CD4-positive, CD25-positive, alpha-beta regulatory T cell (primary cell): Measurements from ENCODE around the gene RCOR2. TPM values are rescaled to one million over a fixed set of nuclear protein-coding genes. Genes with fewer than 3 reads are reported as not detected.

Experiments used
- ATAC-seq, 2 donors: fragments of 150-1000 bp; cut with Tn5 transposase; one replicate each; pipeline ENCODE4 v1.10.0; 2021; ENCODE audit warnings: low read depth in 2 of 2, moderate number of reproducible peaks in 2 of 2, moderate library complexity in 1 of 2
- DNase-seq, 3 donors: peaks; one replicate each; pipeline versions ENCODE4 v3.0.0 to v3.0.0-alpha.2; 2012 to 2022; ENCODE audit warnings: mixed read lengths in 1 of 3
- H3K27ac ChIP-seq: one replicate; pipeline ENCODE4 v1.7.0; 2013; ENCODE audit warnings: mild to moderate bottlenecking, low read length; ENCODE audit not compliant: insufficient read depth, poor library complexity, severe bottlenecking
- H3K27me3 ChIP-seq: one replicate; pipeline ENCODE4 v1.7.0; 2013; ENCODE audit warnings: low read length; ENCODE audit not compliant: control insufficient read depth, insufficient read depth
- H3K36me3 ChIP-seq: one replicate; pipeline ENCODE4 v1.7.0; 2013; ENCODE audit warnings: mild to moderate bottlenecking, low read length, moderate library complexity; ENCODE audit not compliant: control insufficient read depth, insufficient read depth
- H3K4me1 ChIP-seq: 2 replicates; pipeline ENCODE4 v1.7.0; 2013; ENCODE audit warnings: mild to moderate bottlenecking, low read length; ENCODE audit not compliant: insufficient read depth, control insufficient read depth, poor library complexity, severe bottlenecking
- H3K4me3 ChIP-seq: one replicate; pipeline ENCODE4 v1.7.0; 2013; ENCODE audit warnings: low read depth, mild to moderate bottlenecking, low read length, moderate library complexity
- H3K9me3 ChIP-seq, 2 experiments: 1 replicate in 1 of 2; 2 replicates in 1 of 2; pipeline ENCODE4 v1.7.0; 2013; ENCODE audit warnings: low read length in 2 of 2, mild to moderate bottlenecking in 1 of 2, moderate library complexity in 1 of 2; ENCODE audit not compliant: control insufficient read depth in 2 of 2
- H3K27ac Mint-ChIP-seq, 3 donors: one replicate each; pipeline ENCODE4 v1.8.0; 2020 to 2022; ENCODE audit warnings: mild to moderate bottlenecking in 3 of 3, mixed read lengths in 3 of 3, moderate library complexity in 2 of 3
- H3K27me3 Mint-ChIP-seq: one replicate; pipeline ENCODE4 v1.8.0; 2022; ENCODE audit warnings: mild to moderate bottlenecking, mixed read lengths
- H3K36me3 Mint-ChIP-seq: one replicate; pipeline ENCODE4 v1.8.0; 2020; ENCODE audit warnings: mixed read lengths
- H3K4me1 Mint-ChIP-seq, 4 donors: one replicate each; pipeline ENCODE4 v1.8.0; 2020 to 2022; ENCODE audit warnings: mixed read lengths in 4 of 4, mild to moderate bottlenecking in 1 of 4
- H3K4me3 Mint-ChIP-seq, 4 donors: one replicate each; pipeline ENCODE4 v1.8.0; 2020 to 2022; ENCODE audit warnings: mild to moderate bottlenecking in 4 of 4, mixed read lengths in 4 of 4, moderate library complexity in 3 of 4
- H3K9me3 Mint-ChIP-seq, 7 donors: one replicate each; pipeline ENCODE4 v1.8.0; 2020 to 2022; ENCODE audit warnings: mixed read lengths in 7 of 7, mild to moderate bottlenecking in 3 of 7, moderate library complexity in 2 of 7
- polyA plus RNA-seq, 4 donors: library from polyadenylated mRNA; unstranded; fragments of 300-500 nt; fragmentation: Illumina TruSeq; gene quantifications; one replicate each; pipeline ENCODE4 v1.2.3, GENCODE V29; 2021
- total RNA-seq: library from RNA; stranded (reverse); gene quantifications from one replicate; pipeline ENCODE4 v1.2.3, GENCODE V29; 2022

RCOR2 gene
- total and polyA plus RNA-seq, 5 donors from 2014 or later: not detected

DNA sequence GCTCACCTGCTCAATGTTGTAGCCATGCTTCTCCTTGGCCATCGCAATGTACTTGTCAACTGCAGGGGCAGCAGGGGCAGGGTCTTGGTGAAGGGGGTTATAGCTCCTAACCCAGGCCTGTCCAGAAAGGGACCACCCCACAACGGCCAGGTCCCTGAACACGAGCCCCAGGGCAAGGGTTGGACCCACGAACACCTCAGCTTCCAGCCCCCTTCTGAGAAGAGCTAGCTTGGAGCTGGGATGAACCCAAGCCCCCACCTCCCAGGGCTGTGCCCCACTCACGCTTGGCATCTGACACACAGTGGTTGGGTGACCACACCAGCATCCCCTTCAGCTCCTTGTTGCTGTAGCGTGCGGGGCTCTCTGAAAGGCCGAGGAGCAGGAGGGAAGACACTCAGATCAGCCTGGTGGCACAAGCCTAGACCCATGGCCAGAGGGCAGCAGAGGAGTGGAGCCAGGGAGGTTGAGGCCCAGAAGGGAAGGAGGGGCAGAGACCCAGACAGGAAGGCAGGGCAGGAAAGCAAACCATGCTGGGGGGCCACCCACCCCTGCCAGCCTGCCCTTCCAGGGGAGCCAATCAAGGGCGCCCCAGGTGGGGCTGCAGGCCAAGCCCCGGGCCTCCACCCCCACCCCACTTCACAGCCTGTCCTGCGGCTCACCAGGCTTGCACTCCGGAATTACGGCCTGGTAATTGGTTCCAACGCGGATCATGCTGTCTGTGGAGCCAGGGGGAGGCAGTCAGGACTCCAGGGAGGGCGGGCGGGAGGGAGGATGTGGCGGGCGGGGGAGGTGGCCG is 1.9 kb downstream of the RCOR2 start:
- Histone ChIP-seq H3K4me3 (no peak overlapping the region), H3K9me3 (no peaks in the 10 kb centered on the region), H3K36me3 (no peaks in the 10 kb centered on the region), H3K27ac (no peak overlapping the region), H3K4me1 (peaks cover 33% of the 10 kb centered on the region), H3K27me3 (no peaks in the 10 kb centered on the region)
- H3K9me3 Mint-ChIP-seq: peaks cover 0 to 2% (median 0%) of the 10 kb centered on the region in 7 donors
- DNase-seq: no peak
- H3K4me3 Mint-ChIP-seq: peak overlapping the region in 1 of 4 donors; percentile 69
- H3K27me3 Mint-ChIP-seq: peaks cover 20% of the 10 kb centered on the region
- H3K4me1 Mint-ChIP-seq: peaks cover 0 to 22% (median 10%) of the 10 kb centered on the region in 4 donors
- ATAC-seq: no peak
- no peak overlapping the region for H3K27ac Mint-ChIP-seq
- no peaks in the 10 kb centered on the region for H3K36me3 Mint-ChIP-seq

DNA sequence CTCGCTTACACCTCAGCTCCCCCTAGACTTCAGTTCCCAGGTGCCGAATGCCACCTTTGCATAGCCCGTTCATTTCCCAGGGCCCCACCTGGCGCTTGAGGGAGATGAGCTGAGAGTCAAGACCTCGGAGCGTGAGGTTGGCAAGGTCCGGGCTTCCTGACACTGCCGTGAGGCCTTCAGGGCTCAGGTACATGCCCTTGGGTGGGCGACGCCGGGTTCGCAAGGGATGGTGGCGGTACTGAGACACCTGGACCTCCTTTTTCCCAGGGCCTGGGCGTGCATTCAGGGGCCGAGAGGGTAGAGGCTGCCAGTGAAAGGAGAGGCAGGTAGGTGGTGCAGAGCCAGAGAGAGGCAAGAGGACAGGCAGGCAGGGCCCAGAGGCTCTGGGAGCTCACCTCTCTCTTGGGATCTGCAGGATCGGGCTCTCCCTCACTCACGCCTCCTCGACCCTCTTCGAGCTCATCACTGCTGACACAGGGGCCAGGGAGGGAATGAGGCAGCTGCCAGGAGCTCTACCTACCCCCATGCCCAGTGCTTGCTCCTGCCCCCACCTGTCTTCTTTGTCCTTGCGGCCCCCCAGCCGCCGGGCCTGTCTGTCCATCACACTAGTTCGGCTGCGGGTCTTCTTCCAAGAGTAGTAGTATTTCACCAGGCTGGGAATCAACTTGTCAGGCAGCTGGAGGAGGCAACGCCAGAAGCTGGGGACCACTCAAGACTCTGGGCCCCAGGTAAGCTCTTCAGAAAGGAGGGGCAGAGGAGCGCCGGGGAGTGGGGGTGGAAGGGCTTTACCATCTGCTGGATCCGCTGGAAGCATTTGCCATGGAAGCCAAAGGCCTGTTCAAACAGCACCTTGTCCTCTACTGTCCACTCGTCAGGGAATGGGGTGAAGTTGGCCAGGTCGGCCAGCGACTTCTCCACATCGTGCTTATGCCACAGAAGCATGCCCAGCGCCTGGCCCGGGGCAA is 2.8 kb downstream of the RCOR2 start:
- H3K27me3 ChIP-seq: no peaks in the 10 kb centered on the region
- DNase-seq (no peak), ATAC-seq (no peak)
- no peaks in the 10 kb centered on the region for H3K9me3 ChIP-seq
- Mint-ChIP-seq H3K4me1 (peaks cover 0 to 18% (median 10%) of the 10 kb centered on the region in 4 donors), H3K9me3 (peaks cover 0 to 2% (median 0%) of the 10 kb centered on the region in 7 donors), H3K27ac (no peak overlapping the region), H3K27me3 (peaks cover 20% of the 10 kb centered on the region), H3K4me3 (peak overlapping the region in 2 of 4 donors; percentile 22 to 57), H3K36me3 (no peaks in the 10 kb centered on the region)
- H3K36me3 ChIP-seq: no peaks in the 10 kb centered on the region
- no peak overlapping the region for H3K27ac ChIP-seq
- H3K4me3 ChIP-seq: no peak overlapping the region
- peaks cover 30% of the 10 kb centered on the region for H3K4me1 ChIP-seq

DNA sequence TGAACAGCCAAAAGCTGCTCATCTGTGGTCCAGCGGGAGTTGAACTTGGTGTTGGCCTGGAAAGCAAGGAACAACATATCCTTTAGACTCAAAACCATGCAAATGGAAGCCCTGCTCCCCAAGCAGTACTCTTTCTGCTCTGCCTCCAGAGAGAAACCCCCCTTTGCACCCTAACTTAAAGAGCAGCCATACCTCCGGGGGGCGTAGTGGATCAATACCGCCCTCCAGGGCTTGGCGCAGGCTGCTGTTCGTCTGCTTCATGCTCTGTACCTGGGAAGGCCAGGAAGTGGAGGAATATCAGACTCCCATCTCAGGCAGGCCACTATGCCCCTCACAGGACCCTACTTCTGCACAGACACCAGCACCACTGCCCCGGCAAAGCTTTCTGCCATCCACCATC is 4.3 kb downstream of the RCOR2 start:
- no peak overlapping the region for H3K4me3 ChIP-seq
- peaks cover 0 to 10% (median 4%) of the 10 kb centered on the region in 4 donors for H3K4me1 Mint-ChIP-seq
- peak overlapping the region in 1 of 4 donors; percentile 60 for H3K4me3 Mint-ChIP-seq
- ATAC-seq (no peak), DNase-seq (no peak)
- H3K36me3 Mint-ChIP-seq: no peaks in the 10 kb centered on the region
- peaks cover 18% of the 10 kb centered on the region for H3K4me1 ChIP-seq
- H3K27me3 ChIP-seq: no peaks in the 10 kb centered on the region
- peaks cover 0 to 2% (median 0%) of the 10 kb centered on the region in 7 donors for H3K9me3 Mint-ChIP-seq
- peaks cover 13% of the 10 kb centered on the region for H3K36me3 ChIP-seq
- no peak overlapping the region for H3K27ac ChIP-seq
- H3K9me3 ChIP-seq: no peaks in the 10 kb centered on the region
- peak overlapping the region in 2 of 3 donors; percentile 26 to 31 for H3K27ac Mint-ChIP-seq
- H3K27me3 Mint-ChIP-seq: peaks cover 14% of the 10 kb centered on the region

DNA sequence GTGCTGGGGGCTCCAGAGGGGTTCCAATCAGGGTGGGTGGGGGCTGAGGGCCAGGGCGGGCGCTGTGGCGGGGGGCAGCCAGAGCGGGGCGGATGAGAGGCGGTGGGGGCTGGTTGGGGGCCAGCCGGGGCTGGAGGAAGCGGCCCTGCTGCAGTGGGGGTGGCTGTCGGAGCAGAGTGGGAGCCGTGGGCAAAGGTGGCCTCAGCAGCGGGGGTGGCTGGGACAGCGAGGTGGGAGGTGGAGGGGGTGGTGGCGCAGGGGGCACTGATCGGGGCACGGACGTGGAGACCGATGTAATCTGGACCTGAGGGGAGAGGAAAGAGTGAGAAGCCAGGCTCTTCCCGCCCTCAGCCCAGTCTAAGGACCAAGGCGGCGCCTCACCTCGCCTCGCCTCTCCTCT is 5.1 kb downstream of the RCOR2 start:
- H3K4me1 Mint-ChIP-seq: peaks cover 0 to 7% (median 3%) of the 10 kb centered on the region in 4 donors
- H3K27ac Mint-ChIP-seq: no peak overlapping the region
- H3K36me3 ChIP-seq: peaks cover 21% of the 10 kb centered on the region
- ATAC-seq (no peak), DNase-seq (no peak)
- no peak overlapping the region for H3K4me3 Mint-ChIP-seq
- peaks cover 12% of the 10 kb centered on the region for H3K4me1 ChIP-seq
- H3K9me3 ChIP-seq: no peaks in the 10 kb centered on the region
- peaks cover 14% of the 10 kb centered on the region for H3K27me3 Mint-ChIP-seq
- no peak overlapping the region for H3K27ac ChIP-seq
- H3K4me3 ChIP-seq: no peak overlapping the region
- no peaks in the 10 kb centered on the region for H3K36me3 Mint-ChIP-seq
- no peaks in the 10 kb centered on the region for H3K27me3 ChIP-seq
- peaks cover 0 to 2% (median 0%) of the 10 kb centered on the region in 7 donors for H3K9me3 Mint-ChIP-seq

DNA sequence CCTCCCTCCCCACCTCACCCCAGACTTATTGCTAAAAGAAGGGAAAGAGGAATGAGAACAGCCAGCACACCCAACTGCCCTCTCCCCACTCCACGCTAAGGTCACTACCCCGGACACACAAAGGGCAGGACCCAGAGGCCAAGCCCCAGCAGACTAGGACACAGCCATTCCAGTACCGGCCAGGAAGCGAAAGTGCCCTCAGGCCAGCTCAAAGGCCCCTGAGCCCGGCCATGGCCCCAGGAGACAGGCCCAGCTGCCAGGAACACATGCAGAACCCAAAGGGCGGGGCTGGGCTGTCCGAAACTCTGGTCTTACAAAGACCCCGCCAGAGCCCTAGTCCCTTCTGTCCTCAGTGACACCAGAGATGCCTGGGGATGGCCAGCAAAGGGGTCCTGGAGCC is 5.5 kb downstream of the RCOR2 start:
- DNase-seq (no peak), ATAC-seq (no peak)
- H3K4me1 Mint-ChIP-seq: peaks cover 0 to 7% (median 3%) of the 10 kb centered on the region in 4 donors
- H3K4me1 ChIP-seq: peaks cover 9% of the 10 kb centered on the region
- H3K27ac ChIP-seq: no peak overlapping the region
- peaks cover 0 to 2% (median 0%) of the 10 kb centered on the region in 7 donors for H3K9me3 Mint-ChIP-seq
- peaks cover 2% of the 10 kb centered on the region for H3K36me3 Mint-ChIP-seq
- no peak overlapping the region for H3K4me3 Mint-ChIP-seq
- H3K27me3 ChIP-seq: no peaks in the 10 kb centered on the region
- peaks cover 14% of the 10 kb centered on the region for H3K27me3 Mint-ChIP-seq
- no peaks in the 10 kb centered on the region for H3K9me3 ChIP-seq
- H3K4me3 ChIP-seq: no peak overlapping the region
- no peak overlapping the region for H3K27ac Mint-ChIP-seq
- H3K36me3 ChIP-seq: peaks cover 21% of the 10 kb centered on the region

DNA sequence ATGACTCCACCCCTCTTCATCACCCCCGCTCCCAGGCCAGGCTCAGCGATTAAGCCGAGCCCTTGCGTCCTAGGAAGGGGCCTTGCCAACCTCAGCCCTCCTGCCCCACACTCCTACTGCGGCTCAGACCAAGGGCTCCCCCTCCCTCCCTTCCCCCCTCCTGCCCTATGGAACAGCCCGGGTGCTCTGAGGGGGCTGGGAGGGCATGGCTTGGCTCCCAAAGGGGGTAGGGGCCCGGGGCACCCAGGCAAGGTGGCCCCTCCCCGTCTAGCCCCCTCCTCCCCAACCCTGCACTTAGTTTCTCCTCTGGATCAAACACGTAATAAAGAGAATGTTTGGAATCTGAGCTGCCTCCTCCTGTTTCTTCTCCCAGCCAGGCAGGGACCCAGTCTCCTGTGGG is 6.3 kb downstream of the RCOR2 start:
- H3K27me3 ChIP-seq: no peaks in the 10 kb centered on the region
- H3K36me3 Mint-ChIP-seq: peaks cover 3% of the 10 kb centered on the region
- no peak overlapping the region for H3K27ac Mint-ChIP-seq
- no peak overlapping the region for H3K27ac ChIP-seq
- H3K27me3 Mint-ChIP-seq: peaks cover 14% of the 10 kb centered on the region
- no peak overlapping the region for H3K4me3 Mint-ChIP-seq
- no peaks in the 10 kb centered on the region for H3K9me3 ChIP-seq
- DNase-seq (no peak), ATAC-seq (no peak)
- H3K4me1 Mint-ChIP-seq: peaks cover 0 to 7% (median 4%) of the 10 kb centered on the region in 4 donors
- no peak overlapping the region for H3K4me3 ChIP-seq
- peaks cover 27% of the 10 kb centered on the region for H3K36me3 ChIP-seq
- peaks cover 1% of the 10 kb centered on the region for H3K4me1 ChIP-seq
- H3K9me3 Mint-ChIP-seq: peaks cover 0 to 2% (median 0%) of the 10 kb centered on the region in 7 donors

DNA sequence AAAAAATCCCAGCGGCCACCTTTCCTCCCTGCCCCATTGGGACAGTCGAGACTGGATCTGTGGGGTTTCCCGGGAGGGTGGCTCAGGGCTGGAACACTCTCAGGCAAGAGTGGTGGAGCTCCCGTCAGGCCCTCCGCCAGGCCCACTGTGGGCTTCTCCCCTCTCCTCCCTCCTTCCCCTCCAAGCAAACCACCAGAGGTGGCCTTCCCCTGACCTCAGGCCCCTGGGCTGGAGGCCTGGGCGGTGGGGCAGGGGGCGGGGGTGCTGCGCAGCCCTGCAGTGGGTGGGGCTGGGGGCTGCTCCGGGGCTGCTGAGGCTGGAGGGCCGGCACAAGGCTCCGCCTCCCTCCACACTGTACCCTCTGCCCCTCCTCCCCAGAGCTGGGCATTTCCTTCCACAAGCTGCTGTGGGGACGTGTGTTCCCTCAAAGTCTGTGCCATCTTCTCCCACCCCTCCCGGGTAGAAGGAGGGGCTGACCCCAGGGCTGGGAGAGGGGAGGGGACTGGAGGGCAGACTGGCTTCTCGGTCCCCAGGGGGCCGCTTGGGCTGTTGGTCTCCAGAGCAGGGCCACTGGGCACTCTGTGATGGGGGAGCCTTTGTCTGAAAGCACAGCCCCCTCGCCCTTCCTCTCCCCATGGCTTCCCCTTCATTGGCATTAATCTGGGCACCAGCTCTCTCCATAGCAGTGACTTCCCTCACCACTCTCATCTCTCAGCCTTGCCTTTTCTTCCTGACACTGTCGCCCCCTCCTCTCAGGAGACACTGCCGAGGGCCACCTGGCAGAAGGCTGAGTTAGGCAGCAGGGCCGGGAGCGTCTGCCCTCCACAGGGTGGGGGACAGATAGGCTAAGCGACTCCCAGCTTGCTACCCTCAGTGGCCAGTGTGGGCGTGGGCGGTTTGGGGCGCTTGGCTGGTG is 7.1 kb downstream of the RCOR2 start:
- Histone ChIP-seq H3K36me3 (peaks cover 34% of the 10 kb centered on the region), H3K4me3 (no peak overlapping the region), H3K4me1 (no peaks in the 10 kb centered on the region), H3K27ac (no peak overlapping the region), H3K9me3 (no peaks in the 10 kb centered on the region), H3K27me3 (no peaks in the 10 kb centered on the region)
- DNase-seq (no peak), ATAC-seq (no peak)
- Mint-ChIP-seq H3K4me3 (no peak overlapping the region), H3K36me3 (peaks cover 10% of the 10 kb centered on the region), H3K4me1 (peaks cover 0 to 7% (median 3%) of the 10 kb centered on the region in 4 donors), H3K27me3 (peaks cover 10% of the 10 kb centered on the region), H3K27ac (peak overlapping the region in 1 of 3 donors; percentile 26), H3K9me3 (no peaks in the 10 kb centered on the region)
